ENCODE results near the gene CTNNA3.

The CTNNA3 gene

DNA sequence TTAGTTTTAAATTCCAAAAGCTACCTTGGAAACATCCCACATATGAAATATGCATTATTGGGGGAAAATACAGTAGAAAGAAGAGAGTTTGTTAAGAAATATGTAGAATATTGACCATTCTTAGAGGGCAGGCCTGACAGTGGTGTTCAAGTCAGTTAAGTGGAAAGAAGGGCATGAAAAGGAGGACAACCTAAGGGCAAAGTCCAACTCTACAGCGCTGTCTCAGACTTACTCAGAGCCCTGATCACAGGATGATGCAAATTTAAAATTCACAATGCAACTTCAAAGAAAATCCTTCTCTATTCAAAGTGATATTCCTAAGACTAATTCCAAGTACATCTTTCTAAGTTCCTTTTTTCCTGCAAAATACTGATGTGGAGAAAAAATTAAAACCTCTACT is 909.3 kb downstream of the CTNNA3 start:
- DNase-seq: no peak

- no peak for DNase-seq
Measured at GRCh38 chr10:66784770-66785169, 911.2 kb downstream of the CTNNA3 start.

DNA sequence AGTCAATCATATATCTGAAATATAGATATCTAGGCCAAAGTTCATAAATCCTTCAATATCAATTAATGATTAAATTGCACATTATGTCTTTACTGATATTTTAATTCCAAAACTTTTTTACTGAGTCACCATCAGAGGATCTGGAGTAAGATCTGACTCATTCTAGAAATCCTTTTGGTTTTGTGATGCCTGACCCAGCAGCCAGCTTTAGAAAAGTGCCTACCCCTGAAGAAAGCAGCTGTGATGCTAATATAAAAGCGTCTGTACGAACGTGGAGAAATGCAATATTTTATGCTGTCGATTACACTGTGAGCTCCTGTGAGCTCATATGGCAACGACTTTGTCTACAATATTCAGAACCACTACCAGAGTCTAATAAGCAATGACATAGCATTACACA is 912.7 kb downstream of the CTNNA3 start:
- DNase-seq: no peak

DNA sequence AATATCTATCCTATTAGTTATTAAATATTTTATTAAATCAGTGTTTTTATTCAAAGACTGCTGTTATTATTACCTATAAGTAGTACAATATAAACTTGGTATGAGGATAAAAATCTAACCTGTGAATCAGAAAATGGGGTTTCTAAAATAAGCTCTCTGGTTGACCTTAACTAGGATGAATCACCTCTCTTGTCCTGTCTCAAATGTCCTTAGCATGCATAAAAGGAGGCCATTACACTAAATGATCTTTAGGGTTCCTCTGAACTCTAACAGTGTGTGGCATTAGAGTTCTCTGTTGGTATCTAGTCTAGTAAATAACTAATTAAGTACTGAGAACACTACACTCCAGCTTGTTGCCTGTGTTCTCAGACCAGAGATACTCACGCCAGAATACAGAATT is 913.2 kb downstream of the CTNNA3 start:
- no peak for DNase-seq

DNA sequence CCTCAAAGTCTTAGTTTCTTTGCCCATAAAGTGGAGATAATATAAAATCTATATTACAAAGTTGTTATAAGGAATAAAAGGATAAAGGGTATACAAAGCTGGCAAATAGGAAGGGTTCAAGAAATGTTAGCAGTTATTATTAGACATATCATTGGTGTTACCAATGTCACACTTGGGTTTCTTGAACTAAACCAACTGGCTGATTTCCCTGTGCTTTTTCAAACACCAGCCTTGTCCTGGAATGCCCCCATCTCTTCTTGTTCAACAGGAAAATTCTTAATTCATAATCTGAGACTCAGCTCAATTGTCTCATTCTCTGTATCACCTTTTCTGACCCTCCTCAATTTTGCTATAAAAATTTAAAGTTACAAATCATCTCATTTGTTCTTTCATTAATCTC is 913.9 kb downstream of the CTNNA3 start:
- DNase-seq: no peak

GRCh38 chr10:66780796-66781195 is 915.2 kb downstream of the CTNNA3 start:
- no peak for DNase-seq

DNA sequence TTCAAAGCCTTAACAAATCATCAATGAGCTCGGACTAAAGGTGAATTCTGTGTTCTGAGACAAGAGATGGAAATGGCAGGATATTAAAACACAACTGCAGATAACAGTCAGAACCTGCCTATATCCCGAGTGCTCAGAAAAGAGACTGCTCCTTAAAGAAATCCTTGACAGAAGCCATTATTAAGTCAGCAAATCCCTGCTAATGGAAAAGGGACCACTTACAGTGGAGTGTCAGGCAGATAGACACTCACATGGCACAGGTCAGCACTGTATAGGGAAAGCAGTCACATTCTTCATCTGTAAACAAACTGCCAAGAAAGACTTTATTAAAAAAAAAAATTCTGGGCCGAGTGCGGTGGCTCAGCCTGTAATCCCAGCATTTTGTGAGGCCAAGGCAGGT is 917.6 kb downstream of the CTNNA3 start:
- no peak for DNase-seq

GRCh38 chr10:66777665-66778064 is 918.3 kb downstream of the CTNNA3 start:
- DNase-seq: no peak

DNA sequence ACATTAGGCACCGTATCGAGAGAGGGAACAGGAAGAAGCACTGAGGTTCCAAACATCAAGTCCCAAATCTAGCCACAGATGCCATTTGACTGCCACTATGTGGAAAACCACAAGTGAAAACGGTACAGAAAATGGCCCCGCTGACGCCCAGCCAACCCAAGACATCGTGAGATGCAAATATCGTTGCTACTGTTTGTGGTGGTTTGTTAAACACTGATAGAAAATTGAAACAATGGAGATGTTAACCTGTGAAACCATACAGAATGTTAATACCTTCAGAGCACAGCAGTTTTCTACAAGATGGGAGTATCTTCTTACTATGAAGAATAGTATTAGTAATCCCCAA is 922.5 kb downstream of the CTNNA3 start:
- DNase-seq: no peak

- DNase-seq: no peak
Measured at GRCh38 chr10:66772548-66773471, 923.2 kb downstream of the CTNNA3 start.

- DNase-seq: no peak
Measured at GRCh38 chr10:66767707-66768106, 928.3 kb downstream of the CTNNA3 start.

DNA sequence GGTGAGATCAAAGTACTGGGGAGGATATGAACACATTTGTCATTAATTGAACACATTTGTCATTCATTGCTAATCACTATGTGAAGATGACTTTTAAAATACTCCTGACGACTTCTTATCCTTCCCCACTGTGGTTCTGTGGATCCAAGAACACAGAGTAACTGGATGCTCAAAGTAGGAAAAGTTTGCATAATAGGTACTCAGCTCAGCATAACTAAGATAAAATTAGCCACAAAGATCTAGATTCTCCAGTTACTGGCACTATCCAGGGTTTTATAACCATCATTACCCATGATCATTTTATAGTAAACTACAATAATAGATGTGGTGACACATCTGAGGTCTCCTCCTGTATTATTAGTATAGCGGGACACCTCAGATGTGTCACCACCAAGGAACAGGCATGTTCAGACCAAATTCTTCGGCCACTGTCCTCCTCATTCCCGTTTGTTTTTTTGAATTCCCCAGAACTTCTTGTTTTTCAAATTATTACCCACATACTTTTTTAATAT is 933.7 kb downstream of the CTNNA3 start:
- no peak for DNase-seq

DNA sequence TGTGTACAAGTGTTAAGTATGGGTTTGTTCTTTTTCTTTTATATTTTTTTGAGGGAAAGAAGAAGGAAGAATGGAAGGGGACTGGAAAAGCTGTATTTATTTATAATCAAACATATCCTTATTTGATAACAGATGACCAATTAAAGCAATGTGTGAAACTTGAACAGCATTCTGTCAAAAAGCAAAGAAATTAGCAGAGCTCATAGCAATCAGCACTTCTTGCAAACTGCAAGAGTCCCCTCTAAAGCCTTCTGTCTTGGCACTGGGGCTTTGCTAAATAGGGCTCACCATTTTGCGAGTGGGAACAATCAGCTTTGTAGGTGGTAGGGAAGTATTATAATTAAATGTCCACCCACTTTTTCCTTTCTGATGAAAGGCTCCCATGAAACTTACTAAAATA is 935.1 kb downstream of the CTNNA3 start:
- DNase-seq: no peak

GRCh38 chr10:66755474-66755873 is 940.5 kb downstream of the CTNNA3 start:
- no peak for DNase-seq

DNA sequence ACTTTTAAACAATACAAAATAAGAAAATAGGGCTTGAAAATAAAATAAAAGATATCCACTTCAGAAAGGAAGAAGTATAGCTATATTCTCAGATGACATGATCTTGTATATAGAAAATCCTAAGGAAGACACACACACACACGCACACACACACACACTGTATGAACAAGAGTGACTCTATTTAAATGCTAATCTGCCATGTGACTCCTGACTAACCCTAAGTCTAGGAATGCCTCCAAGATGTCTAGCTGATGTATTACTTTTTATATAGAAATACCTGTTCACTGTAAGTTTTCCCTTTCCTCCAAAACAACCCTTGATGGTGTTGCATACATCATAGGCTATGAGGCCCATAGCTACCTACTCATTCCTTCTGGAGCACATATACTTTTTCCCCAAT is 943.3 kb downstream of the CTNNA3 start:
- no peak for DNase-seq

GRCh38 chr10:66748217-66748616 is 947.8 kb downstream of the CTNNA3 start:
- no peak for DNase-seq

DNA sequence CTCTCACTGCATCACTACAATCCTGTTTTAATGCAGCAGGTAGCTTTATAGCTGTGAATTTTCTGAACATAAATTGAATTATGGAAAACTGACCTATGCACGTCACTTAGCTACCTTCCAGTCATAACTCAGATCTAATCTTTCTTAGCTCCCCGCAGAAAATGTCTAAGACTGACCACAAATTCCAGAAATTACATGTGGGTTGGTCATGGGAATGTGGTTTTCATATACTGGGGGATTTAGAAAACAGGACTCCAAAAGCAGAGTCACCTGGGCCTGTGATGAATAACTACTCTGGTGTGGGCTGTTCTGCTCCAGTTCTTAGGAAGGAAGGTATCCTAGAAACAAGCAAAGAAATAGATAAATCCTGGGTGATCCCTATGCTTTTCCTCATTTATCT is 948.5 kb downstream of the CTNNA3 start:
- no peak for DNase-seq

- DNase-seq: no peak
Measured at GRCh38 chr10:66746711-66747110, 949.3 kb downstream of the CTNNA3 start.

- no peak for DNase-seq
Measured at GRCh38 chr10:66746246-66746645, 949.7 kb downstream of the CTNNA3 start.

GRCh38 chr10:66744915-66745314 is 951.1 kb downstream of the CTNNA3 start:
- DNase-seq: no peak

GRCh38 chr10:66737241-66737640 is 958.8 kb downstream of the CTNNA3 start:
- DNase-seq: no peak

DNA sequence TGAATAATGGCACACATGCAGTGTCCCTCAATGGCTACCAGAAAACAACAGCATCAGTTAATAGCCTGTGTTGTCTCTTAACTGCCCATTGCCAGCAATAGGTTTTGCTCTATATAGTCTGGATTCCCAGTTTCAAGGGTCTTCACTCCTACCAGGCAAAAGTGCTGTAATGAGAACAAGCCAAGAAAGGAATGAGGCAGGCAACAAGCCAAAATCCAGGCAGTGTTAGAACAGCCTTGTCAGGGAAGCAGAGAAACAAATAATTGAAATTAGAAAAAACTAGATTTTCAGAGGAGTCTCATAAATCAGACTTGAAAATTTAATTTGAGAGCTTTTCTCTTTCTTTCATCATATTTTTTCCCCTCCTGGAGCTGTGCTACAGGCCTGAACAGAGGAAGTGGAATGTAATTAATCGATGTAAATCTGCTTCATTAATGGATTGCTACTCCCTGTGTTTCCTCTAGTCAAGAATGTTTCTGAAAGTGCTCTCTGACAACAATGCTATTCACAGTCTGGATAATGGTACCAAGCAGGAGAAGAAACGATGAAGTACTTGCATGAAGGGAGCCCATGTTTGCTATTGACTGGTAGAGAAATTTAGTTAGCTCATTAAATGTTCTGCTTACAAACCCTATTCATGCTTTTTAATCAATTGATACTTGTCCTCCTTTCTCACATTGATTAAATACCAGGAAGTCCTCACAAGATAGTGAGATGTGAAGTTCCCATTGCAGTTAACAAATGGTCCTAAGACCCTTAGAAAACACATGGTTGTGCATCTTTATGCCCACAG is 972.2 kb downstream of the CTNNA3 start:
- DNase-seq: no peak

DNA sequence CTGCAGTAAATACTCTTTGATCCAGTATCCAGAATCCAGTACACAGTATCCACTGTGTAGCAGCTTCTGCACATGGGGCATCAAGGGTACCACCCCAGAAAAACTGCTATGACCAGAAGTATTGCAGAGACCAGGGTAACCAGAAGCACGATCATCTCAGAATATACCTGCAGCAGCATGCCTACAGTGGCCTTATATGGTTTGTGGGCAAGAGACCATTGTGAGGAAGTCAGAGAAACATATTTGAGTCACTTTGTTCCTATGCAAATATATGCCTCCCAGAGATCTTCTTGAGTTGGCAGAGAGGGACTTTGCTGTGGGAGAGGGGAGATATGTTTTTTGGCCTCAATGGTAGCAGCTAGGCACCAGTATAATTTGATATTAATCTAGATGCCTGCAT is 976.5 kb downstream of the CTNNA3 start:
- DNase-seq: no peak
